NCI-H187 treated with DMSO at 0.1 percent for 48 hours (cell line): ENCODE measurements around the gene LRR1.
"Not testable (repeated sequence)": the region's sequence is repeated elsewhere in the genome, so short reads cannot be mapped to it uniquely, and the experiment has no call there.

Experiments
- DNase-seq: peaks from one replicate; lab custom pipeline; 2025; lab: John Stamatoyannopoulos, UW

The LRR1 gene

GRCh38 chr14:49623941-49624839 lies 25.4 kb downstream of the LRR1 start:
- DNase-seq = no peak

- peak; percentile 61 for DNase-seq
Observed at GRCh38 chr14:49633640-49634546, 35.2 kb downstream of the LRR1 start.

GRCh38 chr14:49634547-49635334 lies 36.0 kb downstream of the LRR1 start, which contains the start of gene DNAAF2:
DNAAF2 (minus strand) TSS chr14:49635244; CDS start chr14:49635149, 95 bp downstream.
- DNase-seq = peak; percentile 44

- DNase-seq = no peak
Observed at GRCh38 chr14:49636866-49637265, 38.1 kb downstream of the LRR1 start.

- DNase-seq = no peak
Observed at GRCh38 chr14:49637534-49638078, 38.9 kb downstream of the LRR1 start.

GRCh38 chr14:49640540-49641417 lies 42.0 kb downstream of the LRR1 start:
- no peak for DNase-seq

DNA sequence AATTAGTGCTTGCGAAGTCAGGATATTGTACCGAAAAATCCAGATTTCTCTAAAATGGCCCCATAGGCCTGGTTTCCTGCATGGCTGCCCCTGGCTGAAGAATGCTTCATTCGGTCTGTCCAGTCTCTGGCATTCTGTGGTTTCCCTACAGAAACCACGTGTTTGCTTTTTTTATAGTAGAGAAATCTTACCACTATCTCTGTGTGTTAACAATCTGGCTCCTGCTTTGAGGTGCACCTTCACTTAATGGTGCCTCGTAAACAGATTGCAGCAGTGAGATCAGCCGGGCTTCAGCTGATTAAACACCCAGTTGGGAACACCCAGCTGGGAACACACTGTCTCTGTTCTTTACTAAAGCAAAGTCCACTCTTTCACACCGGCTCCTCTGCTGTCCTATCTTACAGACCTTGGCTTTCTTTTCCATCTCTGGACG lies 43.0 kb downstream of the LRR1 start:
- DNase-seq = no peak

- DNase-seq = no peak
Observed at GRCh38 chr14:49642163-49642562, 43.4 kb downstream of the LRR1 start.

GRCh38 chr14:49653508-49653907 lies 54.8 kb downstream of the LRR1 start:
- no peak for DNase-seq

GRCh38 chr14:49654511-49654910 lies 55.8 kb downstream of the LRR1 start:
- no peak for DNase-seq

DNA sequence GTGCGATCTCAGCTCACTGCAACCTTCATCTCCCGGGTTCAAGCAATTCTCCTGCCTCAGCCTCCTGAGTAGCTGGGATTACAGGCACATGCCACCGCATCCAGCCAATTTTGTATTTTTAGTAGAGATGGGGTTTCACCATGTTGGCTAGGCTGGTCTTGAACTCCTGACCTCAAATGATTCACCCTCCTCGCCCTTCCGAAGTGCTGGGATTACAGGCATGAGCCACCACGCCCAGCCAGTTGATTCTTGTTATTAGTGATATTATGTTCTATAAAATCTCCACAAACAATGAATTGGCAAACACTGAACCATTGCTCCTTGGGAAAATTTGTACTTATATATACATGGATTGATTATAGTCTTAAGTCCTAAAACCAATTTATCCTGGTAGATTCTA lies 58.8 kb downstream of the LRR1 start:
- DNase-seq = not testable (repeated sequence)

DNA sequence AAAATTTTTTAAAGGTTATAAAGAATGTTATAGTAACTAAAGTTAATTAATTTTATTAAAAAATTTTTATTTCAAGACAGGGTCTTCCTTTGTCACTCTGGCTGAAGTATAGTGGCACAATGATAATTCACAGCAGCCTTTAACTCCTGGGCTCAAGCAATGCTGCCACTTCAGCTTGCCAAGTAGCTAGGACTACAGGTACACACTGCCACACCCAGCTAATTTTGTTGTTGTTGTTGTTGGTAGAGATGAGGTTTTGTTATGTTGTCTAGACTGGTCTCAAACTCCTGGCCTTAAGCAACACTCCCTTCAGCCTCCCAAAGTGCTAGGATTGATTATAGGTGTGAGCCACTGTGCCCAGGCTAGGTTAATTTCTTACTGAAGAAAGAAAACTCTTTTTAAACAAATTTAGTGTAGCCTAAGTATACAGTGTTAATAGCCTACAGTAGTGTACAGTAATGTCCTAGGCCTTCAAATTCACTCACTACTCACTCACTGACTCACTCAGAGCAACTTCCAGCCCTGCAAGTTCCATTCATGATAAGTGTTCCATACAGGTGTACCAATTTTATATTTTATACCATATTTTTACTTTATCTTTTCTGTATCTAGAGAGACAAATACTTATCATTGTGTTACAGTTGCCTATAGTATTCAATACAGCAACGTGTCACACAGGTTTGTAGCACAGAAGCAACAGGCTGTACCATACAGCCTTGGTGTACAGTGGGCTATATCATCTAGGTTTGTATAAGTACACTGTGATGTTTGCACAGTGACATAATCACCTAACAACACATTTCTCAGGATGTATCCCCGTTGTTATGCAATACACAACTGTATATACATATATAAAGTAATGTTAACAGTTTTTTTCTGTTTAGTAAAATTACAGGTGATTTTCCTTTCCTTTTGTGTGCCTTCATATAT lies 61.1 kb downstream of the LRR1 start:
- DNase-seq = no peak
